NCI-H2081 (cell line): ENCODE data around the gene CTDSP2.
A peak's percentile ranks its signal among the peaks of the same experiment; 100 is the strongest.

Experiments
- DNase-seq, 2 experiments: peaks; one replicate each; lab custom pipeline; 2025; lab: John Stamatoyannopoulos, UW

CTDSP2 gene

DNA sequence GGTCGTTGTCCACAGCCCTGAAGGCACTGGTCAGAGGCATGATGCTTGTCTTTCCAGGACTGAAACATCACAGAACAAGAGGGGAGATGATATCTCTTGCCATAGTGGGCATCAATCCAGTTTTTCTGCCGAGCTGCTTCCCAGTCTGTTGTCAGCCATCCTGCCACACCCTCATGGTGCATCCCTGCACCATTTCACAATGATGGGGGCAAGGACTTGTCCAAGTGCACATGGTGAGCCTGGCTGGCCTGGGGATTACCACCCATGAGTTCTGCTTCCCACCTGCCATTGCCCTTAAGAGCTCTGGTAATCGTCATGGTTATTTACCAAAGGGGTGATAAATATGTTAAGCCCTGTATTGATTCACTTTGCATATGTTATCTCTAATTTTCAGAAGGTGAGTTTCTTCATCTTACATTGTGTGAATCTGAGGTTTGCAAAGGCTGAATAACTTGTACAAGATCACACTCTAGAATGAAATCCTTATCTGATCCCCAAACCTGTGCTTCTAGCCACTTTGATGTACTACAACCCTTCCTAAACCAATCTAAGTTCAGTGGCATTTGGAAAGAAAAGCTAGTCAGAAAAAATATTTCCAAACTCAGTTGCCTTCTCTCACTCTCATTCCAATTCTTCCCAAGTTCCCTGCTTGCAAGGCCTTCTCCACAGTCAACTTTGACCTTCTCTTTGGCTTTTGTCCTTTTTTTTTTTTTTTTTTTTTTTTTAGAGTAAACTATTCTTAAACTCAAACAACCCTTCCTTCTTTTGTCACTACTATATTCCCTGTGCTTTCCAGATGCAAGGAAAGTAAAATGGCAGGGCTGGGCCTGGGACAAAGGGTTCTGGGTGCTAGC, 30.3 kb downstream of the CTDSP2 start:
- no peak for DNase-seq

DNA sequence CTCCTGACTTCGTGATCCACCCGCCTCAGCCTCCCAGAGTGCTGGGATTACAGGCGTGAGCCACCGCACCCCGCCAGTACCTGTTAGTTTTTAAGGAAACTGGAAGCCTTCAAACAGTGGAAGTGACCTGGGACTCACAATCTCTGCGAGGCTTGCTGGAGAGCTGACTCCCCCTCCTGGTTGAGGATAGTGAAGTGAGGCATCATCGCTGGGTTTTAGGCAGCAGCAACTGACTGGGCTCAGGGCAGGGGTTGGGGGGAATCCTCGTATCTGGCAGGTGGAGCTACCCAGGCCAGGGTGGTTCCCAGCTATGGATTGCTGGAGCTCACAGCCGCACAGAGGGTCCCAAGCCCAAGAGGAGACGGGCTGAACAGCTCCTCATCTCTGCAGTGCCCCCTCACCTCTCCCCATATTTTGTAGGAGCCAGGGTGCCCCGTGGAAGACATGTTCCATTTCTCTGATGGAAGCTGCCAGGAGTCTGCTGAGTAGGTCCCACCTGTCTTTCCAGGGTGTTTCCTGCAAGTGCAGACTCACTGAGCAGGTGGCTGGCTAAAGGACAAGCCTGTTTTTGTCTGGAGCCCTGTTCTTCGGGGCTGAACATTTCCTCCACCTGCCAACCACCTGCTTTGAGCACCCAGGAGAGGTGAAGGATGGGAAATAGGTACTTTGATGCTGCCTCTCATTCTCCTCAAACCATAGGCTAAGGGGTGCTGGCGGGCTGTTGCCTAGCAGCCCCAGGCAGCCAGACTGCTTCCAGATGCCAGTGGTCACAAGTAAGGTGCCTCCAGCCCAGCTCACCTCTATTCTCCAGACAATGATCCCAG, 31.1 kb downstream of the CTDSP2 start:
- DNase-seq = peak; percentile 26 to 72

DNA sequence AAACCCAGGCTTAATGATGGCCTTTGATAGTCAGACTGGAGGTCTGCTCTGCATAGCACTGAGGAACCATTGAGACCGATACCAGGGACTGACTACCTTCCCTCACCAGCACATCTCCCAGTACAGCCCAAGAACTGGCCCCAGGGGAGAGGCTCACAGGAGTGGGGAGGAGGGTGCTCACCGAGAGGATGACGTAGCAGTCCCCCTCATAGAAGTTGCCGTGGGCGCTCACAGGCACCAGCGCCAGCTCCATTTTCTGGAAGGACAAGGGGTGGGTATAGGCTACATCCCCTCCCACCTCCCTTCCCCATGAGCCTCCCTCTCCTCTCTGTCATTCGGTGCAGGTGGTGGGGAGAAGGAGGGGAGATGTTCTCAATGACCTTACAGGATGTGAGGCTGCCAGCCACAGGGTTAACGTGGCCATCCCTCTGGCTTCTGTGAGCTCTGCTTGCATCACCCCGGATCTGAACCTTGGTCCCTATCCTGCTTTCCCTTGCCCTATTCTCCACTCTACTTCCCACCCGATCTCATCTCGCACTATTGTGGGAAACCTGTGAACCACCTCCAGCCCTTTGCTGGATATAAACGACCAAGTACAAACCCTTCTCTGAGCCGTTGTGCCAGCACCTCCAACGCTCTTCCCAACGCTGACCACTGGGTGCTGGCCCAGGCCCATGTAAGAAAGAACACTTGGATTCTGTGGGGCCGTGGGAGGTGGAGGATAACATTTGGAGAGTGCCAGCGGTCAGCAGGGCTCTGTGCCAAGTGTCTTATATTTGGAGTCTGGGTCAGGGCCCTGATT, 32.4 kb downstream of the CTDSP2 start:
- no peak for DNase-seq

DNA sequence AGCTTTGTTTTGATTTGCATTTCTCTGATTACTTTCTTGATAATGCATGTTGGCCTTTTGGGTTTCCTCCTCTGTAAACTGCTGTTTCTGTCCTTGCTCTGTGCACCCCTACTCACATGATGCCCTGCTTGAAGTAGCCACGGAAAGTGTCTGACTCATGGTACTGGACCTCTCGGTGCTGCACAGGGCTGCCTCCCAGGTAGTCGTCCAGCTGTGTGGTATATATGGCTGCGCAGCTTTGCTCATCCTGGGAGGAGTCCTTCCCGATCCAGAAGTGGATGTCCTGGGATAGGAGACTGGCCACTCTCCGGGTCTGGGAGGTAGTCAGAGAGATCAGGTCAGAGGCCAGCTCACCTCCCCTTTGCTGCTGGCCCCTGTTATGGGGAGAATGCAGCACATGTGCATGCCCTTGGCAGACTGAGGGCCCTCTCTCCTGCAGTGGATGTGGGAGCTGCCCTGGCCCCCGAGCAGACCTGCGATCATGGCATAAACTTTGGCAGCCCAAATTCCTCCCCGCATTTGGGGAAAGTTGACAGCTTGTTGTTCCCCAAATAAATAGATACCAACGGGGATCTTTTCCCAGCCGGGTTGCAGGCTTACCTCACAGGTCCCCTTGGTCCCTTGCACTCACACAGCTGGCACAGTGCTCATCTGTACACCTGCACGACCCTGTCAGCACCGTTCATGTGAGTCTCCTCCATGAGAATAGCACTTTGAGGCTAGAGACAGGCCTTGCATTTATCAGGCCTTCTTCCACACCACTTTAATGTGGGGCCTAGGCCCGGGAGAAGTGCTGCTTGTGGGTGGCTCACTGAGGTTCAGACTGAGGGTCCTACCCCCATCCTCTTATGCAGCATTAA, 33.2 kb downstream of the CTDSP2 start:
- no peak for DNase-seq

DNA sequence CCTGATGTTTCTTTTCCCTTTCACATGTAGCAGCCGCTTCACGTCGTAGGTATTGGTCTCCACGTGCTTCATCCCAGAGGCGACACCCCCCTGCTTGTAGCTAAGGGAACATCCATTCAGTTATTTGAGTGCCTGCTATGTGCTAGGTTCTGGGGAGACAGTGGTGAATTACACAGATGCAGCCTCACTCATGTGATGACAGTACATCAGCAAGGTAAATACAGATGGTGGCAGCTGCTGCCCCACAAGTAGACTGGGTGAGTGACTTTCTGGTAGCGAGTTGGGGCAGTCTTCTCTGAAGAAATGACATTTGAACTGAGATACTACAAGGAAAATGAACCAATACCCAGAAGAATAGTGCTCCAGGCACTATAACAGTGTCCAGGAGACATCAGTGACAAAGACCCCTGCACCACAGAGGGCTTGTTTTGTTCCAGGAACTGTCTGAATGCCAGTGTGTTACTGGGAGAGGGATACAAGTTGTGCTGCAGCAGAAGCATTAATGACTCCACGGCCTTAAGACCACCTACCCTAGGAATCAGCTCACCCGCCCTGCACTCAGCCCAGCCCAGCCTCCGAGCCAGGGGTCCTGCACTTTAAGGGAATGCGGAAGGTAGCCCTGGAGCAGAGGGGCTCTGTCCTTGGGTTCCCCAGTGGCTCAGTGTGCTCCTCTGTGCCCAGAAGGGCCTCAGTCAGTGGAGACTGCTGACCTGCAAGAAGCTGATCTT, 35.3 kb downstream of the CTDSP2 start:
- no peak for DNase-seq

DNA sequence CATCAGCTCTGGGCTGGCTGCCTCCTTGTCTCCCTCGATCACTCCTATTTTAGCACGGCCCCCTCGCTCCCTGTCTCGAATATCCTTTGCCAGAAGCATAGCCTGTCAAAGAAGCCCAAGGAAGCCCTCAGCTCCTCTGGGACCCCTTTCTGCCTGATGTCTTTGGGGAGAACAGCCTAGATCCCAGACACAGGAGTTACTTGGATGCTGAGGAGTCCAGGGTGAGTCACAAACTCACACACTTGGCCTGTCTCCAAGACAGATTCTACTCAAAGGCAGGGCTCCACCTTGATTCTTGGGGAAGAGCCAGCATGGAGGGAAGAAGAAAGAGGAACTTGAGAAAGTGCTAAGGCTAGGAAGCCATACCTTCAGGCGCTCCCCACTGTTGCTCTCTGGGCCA, 36.1 kb downstream of the CTDSP2 start:
- DNase-seq = no peak

DNA sequence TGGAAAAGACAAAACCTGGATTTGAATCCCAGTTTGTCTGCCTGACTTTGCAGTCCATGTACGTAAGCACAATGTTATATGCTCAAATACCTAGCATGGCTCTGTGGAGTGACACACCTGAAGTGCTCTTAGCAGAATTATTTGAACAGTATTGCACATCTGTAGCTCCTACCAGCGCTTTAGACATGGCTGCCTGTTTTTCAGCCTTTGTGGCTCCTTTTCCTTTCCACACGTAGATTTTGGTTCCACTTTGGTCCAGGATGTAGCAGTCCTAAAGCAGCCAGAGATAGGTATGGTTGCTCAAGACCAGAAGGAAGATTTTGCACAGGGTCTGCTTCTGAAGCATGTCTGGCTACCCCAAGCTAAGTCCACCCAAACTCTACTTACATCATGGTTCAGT, 37.1 kb downstream of the CTDSP2 start:
- no peak for DNase-seq

DNA sequence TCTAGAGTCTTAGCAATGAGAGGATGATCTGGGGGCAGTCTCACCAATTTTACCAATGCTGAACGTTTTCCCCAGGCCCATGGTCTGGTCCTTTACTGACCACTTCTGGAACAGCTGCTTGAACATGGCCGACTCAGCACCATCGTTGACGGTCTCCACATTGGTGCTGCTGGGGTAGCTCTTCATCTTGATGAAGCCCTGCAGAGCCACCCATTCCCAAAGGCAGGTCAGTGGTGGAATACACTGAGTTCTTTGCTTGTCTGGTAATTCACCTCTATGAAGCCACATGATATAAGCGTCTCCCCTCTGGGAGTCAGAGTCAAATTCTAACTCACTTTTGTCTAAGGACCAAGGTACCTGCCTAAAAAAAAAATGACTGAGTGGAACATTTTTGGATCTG, 38.2 kb downstream of the CTDSP2 start:
- DNase-seq = no peak

DNA sequence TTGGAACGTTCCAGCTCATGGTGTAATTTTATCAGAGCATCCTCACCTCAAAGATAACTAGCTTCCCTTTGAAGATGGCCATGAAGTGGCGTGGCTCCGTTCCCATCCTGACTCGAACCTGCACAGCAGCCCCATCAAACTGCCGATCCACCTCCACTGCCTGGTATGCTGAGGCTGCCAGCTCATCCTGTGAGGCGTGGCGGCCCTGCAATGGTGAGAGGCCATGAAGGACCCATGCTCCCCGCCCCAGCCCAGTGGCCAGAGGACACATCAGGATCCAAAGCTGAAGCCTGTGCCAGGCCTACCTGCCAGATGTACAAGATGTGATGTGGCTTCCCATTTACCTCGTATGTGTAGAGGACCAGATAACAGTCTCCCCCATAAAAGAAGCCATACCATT, 39.2 kb downstream of the CTDSP2 start:
- no peak for DNase-seq

DNA sequence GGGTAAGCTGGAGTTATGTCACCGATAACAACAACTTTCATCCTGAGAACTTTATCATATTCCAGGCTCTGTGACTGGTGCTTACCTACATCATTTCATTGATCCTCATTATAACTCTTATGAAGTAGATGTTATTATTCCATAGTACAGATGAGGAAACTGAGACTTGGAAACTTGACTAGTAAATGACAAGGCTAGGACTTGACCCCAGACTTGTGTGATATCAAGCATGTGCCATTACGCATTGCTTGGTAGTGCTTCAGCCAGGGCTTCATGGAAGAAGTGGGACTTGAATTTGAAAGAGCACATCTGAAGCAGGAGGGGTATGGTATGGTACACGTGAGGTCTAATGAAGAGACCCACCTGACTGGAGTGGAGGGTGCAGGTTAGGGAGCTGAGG, 39.9 kb downstream of the CTDSP2 start:
- DNase-seq = no peak

DNA sequence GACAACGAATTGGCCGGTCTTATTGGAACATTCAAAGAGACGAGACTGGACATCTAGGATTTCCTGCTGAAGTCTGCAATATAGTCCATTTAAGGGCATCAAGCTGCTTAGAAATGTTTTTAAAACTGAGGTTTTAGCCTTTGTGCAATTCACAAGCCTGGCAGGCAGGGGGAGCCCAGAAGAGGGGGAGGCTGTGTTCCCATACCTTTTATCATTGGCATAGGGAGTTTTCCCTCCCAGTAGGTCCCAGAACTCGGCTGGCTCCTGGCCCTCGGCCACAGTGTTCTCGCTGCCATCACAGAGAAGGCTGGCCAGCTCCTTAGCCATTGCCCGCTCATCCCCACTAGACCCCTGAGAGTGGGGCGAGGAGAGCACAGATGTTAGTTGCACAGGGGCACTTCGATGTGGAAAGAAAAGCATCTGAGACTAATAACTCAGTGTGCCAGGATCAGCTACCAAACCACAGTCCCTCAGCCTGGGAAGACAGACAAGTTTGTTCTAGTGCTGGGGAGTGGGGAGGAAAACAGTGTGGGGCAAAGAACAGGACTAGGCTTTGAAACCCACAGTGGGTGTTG, 43.1 kb downstream of the CTDSP2 start:
- DNase-seq = peak in 1 of 2 experiments; percentile 51

DNA sequence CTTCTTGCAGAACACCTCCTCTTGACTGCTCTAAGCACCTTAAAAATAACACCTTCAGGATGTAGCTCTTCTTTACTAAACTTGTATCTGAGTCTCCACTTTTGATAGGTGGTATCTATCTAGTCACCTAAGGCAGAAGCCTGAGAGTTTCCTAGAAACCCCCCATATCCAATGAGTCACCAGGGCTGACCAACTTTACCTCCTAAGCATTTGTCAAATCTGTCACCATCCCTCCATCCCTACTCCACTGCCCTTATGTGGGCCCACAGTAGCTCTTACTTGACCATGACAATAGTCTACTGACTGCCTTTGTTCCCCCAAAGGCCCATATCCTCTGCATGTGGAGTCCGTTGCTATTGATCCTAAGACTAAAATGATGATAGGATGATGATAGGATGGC, 43.9 kb downstream of the CTDSP2 start:
- DNase-seq = no peak

DNA sequence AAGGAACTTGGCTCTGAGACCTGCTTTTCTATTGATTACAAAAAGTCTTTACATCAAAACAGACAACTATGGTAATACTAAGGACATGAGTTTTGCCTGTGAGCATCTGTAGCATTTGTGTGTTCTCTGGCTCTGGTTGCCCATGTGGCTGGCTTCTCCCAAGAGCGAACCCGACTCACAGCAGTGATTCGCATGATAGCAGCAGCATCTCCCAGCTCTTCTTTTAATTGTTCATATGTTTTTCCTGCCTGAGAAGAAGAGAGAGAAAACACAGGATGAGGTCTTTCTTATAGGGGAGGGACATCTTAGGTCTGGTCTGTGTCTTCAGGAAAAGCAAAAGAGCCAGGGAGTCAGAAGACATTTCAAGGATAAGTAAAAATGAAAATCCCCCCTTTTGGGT, 45.6 kb downstream of the CTDSP2 start:
- DNase-seq = no peak

DNA sequence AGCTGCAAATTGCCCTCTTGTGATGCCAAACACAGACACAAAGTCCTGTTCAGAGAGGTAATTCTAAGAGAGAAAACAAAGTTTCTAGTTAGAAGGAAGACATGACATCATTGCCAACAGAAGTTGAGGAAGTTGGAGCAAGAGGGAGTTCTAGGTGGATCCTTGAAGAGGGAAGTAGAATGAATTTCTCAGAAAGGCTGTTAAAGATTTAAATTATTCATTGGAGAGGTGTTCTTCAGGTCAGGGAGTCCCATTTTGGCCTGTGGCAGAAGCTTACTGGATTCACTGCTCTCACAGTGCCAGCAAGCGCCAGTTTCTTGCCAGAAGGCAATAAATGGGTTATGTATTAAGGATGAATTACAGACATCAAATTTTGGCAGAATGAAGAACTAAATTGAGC, 48.6 kb downstream of the CTDSP2 start:
- no peak for DNase-seq

DNA sequence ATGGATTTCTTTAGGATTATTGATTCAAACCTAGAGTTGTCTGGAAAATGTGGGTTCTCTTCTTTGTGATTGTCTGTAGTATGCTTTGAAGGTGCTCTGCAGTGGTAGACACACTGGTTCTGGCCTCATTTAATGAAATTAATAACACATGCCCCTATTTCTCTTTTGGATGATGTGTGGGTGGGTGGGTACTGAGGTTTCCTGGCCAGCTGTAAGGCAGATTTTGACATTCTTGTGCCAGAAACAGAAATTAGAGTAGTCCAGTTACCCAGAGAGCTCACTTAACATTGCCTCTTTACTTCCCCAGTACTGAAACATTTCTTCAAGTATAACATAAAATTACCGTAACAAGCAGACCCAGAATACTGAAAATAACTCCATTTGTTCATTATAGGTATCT, 49.5 kb downstream of the CTDSP2 start:
- DNase-seq = no peak

DNA sequence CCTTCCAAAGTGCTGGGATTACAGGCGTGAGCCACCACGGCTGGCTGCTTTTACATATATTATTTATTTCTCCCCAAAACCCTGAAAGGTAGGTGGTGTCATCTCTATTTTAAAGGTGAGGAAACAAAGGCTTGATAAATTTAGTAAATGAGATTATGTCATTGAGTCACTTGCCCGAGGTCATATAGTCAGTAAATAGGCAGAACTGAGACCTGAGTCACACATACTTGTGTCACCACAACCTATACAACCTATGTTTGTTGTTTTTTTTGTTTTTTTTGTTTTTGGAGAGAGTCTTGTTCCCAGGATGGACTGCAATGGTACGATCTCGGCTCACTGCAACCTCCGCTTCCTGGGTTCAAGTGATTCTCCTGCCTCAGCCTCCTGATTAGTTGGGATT, 51.2 kb downstream of the CTDSP2 start:
- no peak for DNase-seq

DNA sequence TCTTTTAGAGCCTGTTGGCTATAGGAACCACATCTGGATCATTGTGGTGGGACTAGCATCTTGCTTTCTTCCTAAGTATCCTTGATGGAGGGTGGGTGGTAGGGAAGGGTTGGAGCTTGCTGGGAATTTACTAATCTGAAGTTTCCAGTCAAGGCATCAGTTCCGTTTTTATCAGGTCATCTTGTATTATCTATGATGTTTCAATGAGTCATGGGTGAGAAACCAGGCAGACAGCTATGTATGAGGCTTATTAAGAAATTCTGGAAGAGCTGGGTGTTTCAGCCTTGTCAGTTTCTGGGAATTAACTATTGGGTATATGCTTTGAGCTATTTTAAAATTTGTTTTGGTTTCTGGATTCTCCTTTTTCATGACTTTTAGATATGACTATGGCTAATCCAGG, 52.6 kb downstream of the CTDSP2 start:
- DNase-seq = no peak

DNA sequence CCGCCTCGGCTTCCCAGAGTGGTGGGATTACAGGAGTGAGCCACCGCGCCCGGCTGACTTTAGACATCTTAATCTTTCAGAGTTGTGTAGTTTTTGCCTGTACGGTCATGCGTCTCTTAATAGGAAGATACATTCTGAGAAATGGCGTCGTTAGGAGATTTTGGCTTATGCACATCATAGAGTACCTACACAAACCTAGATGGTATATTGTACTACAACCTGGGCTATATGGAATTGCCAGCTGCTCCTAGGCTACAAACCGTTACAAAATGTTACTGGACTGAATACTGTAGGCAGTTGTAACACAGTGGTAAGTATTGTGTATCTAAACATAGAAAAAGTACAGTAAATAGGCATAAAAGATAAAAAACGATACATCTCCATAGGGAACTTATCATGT, 62.7 kb downstream of the CTDSP2 start:
- no peak for DNase-seq

DNA sequence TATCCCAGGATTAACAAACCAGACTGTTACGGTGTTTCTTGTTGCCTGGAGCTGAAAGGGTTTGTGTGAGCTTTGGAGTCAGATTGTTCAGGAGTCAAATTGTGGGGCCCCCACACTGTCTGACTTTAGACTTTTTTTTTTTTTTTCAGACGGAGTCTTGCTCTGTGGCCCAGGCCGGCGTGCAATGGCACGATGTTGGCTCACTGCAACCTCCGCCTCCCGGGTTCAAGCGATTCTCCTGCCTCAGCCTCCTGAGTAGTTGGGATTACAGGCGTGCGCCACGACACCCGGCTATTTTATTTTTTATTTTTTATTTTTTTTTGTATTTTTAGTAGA, 63.1 kb downstream of the CTDSP2 start:
- no peak for DNase-seq

DNA sequence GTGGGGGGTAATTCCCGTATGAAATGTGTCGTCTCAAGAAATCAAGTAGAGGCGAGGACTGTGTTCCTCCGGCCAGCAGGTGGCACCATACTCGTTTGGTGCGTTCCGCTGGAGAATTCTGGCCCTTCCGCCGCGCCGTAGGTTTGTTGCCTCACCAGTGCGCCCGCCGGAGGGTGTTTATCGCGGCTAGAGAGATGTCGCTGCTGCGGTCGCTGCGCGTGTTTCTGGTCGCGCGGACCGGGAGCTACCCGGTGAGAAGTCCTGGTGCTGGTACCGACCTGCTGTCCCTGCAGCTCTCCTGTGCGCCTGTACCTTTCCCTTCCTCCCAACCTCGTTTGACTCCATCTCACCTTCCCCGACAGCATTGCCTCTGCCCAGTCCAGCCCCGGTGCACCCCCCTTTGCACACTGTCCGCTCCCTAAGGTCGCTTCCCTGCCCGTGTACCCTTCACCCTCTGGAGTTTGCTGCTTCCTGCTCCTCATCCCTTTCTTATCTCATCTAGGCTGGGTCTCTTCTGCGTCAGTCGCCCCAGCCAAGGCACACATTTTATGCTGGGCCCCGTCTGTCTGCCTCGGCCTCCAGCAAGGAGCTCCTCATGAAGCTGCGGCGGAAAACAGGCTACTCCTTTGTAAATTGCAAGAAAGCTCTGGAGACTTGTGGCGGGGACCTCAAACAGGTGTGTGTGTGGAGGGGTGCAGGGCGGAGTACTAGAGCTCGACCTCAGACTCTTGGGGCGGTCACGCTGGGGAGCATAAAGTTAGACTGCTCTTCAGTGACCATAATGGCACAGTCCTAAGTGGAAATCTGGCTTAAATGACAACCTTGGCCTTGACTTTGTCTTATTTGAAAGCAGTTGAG, 63.7 kb downstream of the CTDSP2 start, which contains the start of gene TSFM:
Gene TSFM (plus strand): TSS at position 180 of the 858 bp plus-strand sequence. CDS start 15 bp downstream, at position 195.
- DNase-seq = peak; percentile 93 to 96
